CD4-positive, alpha-beta T cell treated with Interleukin-1 beta for 1 hour (primary cell): Measurements from ENCODE around the gene DR1.
A peak's percentile ranks its signal among the peaks of the same experiment; 100 is the strongest.

Source experiments
- DNase-seq, 2 donors: peaks; one replicate each; pipeline ENCODE4 v3.0.0-alpha.2; 2020 to 2022

DR1 gene

GRCh38 chr1:93345633-93346420 lies at the start of gene DR1:
Gene DR1 (plus strand): TSS chr1:93345907. CDS start chr1:93346646, 739 bp downstream.
- peak; percentile 87 to 89 for DNase-seq

GRCh38 chr1:93296555-93297154 lies 49.1 kb upstream of the DR1 start:
- DNase-seq: no peak

- no peak for DNase-seq
Measured at GRCh38 chr1:93301131-93301530, 44.6 kb upstream of the DR1 start.

GRCh38 chr1:93302078-93302477 lies 43.6 kb upstream of the DR1 start:
- DNase-seq: no peak

GRCh38 chr1:93304716-93305138 lies 41.0 kb upstream of the DR1 start:
- DNase-seq: peak; percentile 17 to 70

- no peak for DNase-seq
Measured at GRCh38 chr1:93306920-93307319, 38.8 kb upstream of the DR1 start.

- DNase-seq: no peak
Measured at GRCh38 chr1:93313026-93313425, 32.7 kb upstream of the DR1 start.

GRCh38 chr1:93317207-93317606 lies 28.5 kb upstream of the DR1 start:
- DNase-seq: peak in 1 of 2 donors; percentile 27

GRCh38 chr1:93317943-93318342 lies 27.8 kb upstream of the DR1 start:
- no peak for DNase-seq

- no peak for DNase-seq
Measured at GRCh38 chr1:93321720-93322119, 24.0 kb upstream of the DR1 start.

- DNase-seq: no peak
Measured at GRCh38 chr1:93322349-93322748, 23.4 kb upstream of the DR1 start.

GRCh38 chr1:93323185-93323820 lies 22.4 kb upstream of the DR1 start:
- no peak for DNase-seq

- DNase-seq: no peak
Measured at GRCh38 chr1:93324486-93325464, 20.9 kb upstream of the DR1 start.

- no peak for DNase-seq
Measured at GRCh38 chr1:93328809-93329760, 16.6 kb upstream of the DR1 start.

- DNase-seq: no peak
Measured at GRCh38 chr1:93330196-93330595, 15.5 kb upstream of the DR1 start.

GRCh38 chr1:93330617-93331016 lies 15.1 kb upstream of the DR1 start:
- DNase-seq: no peak

GRCh38 chr1:93331412-93331811 lies 14.3 kb upstream of the DR1 start:
- no peak for DNase-seq

GRCh38 chr1:93332368-93332767 lies 13.3 kb upstream of the DR1 start:
- no peak for DNase-seq

- no peak for DNase-seq
Measured at GRCh38 chr1:93338387-93339146, 7.1 kb upstream of the DR1 start.

GRCh38 chr1:93339171-93339697 lies 6.5 kb upstream of the DR1 start:
- no peak for DNase-seq

- DNase-seq: no peak
Measured at GRCh38 chr1:93340090-93340489, 5.6 kb upstream of the DR1 start.
